Limb (tissue), 2 donors: ENCODE results near the gene DNASE1L3.
A peak's percentile ranks its signal among the peaks of the same experiment; 100 is the strongest.

Experiments used
- DNase-seq, 2 donors: peaks; one replicate each; pipeline ENCODE4 v3.0.0-alpha.2; 2016; ENCODE audit errors: extremely low spot score in 2 of 2

DNASE1L3 gene

DNA sequence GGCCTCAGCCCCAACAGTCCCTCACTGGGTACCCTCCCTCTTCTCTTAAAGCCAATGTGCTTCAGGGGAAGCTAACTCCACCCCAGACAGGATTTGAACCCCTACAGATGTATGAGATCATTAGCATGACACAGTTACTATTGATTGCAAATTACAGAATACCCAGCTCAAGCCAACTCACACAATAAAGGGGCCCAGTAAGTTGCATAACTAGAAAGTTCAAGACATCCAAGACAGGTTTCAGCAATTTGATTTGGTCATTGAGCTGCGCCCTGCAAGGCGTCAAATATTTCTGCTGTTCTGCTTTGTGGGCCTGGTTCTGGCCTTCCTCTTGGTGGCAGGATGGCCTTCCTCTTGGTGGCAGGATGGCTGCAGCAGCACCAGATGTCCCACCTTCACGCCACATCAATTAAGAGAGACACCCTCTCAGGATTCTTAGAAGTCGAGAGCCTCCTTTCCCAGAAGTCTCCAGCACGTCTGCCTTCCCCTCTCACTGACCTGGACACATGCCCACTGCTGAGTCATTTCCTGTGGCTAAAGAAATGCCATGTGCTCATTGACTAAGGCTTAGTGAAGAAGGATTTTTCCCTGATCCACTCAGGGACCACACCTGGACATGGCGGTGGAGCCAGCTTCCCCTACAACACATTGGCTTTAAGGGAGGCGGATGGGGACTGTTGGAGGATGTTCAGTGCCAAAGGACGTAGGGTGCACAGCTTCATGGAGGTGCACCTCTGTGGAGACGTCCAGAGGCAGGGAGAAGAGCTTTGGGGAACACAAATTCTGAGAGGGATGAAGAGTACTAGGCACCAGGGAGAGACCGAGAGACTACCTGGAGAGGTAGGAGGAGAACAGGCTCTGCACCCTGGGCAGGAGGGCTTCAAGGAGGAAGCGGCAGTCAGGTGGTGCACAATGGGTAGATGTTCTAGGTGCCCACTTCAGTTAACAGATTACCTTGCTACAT lies 49.1 kb downstream of the DNASE1L3 start:
- DNase-seq, result peak in 1 of 2 donors; percentile 51

DNA sequence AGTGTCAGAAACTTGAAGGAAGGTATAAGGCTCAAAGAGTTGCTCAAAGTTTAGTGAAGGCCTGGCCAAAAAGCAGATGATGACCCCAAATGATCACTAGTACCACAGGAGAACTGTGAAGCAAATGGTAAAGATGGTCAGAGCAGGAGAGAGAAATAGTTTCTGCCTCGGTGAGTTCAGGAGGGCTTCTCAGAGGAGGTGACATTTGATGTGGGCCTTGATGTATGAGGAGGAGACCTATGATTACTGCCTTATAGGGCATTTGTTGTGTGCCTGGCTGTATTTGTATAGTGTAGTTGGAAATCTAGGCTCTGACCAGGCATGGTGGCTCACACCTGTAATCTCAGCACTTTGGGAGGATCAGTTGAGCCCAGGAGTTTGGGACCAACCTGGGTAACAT lies 50.4 kb downstream of the DNASE1L3 start:
- no peak for DNase-seq

DNA sequence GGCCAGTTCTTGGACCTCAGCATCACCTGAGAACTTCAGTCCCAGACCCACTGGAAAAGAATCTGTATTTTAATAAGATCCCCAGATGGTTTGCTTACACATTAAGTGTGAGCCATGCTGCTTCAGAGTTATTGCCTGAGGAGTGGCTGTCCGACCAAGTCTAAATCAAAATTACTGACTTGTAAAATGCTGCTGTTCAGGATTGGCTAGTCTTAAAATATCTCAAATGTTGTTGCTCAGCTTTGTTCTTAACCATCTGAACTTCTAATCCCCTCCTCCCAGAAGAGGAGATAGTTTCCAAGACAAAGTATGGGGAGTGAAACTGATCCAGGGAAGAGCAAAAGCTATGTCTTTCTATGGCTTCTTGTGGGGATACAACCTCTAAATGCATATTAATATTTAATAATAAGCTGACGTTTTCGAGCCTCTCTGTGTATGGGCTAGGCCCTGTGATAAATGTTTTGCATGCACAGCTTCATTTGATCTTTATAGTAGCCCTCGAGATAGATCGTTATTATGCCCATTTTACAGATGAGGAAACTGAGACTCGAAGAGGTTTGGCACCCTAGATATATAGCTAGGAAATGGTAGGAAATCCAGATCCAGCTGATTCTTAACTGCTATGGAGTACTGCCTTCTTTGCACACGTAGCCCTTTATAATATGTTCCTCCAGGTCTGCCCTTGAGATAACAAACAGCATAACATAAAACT lies 52.2 kb downstream of the DNASE1L3 start:
- DNase-seq, result no peak

DNA sequence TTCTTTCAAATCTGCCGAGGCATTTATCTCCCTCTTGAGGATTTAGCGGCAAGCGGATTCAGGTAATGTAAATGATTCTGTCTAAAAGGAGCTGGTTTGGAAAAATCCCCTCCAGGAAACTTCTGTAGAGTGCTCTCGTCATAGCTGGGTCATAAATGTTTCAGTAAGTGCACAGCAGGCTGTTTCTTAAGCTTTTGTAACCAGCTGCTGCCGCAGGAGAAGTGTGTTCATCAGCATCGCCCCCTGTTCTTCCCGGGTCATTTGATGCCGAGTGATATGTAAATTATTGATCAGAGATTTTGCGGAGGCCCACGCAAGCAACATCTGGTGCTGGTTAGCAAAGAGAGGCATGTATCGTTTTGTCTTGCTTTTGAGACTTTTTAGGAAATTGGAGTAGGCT lies 53.1 kb downstream of the DNASE1L3 start:
- no peak for DNase-seq

DNA sequence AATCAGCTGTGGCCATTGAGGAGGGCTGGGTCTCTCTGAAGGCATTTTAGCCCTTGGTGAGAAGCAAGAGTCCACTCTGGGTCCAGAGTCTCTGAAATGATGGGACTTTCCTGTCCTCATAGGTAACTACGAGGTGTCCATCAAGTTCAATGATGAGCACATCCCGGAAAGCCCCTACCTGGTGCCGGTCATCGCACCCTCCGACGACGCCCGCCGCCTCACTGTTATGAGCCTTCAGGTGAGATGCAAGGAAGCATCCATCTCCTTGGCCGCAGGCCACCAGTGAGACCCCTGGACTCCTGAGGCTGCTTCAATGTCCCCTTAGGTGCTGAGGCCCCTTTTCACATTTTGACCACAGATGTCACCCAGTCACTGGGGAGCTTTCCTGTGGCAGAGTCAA lies 54.9 kb downstream of the DNASE1L3 start:
- DNase-seq, result no peak

DNA sequence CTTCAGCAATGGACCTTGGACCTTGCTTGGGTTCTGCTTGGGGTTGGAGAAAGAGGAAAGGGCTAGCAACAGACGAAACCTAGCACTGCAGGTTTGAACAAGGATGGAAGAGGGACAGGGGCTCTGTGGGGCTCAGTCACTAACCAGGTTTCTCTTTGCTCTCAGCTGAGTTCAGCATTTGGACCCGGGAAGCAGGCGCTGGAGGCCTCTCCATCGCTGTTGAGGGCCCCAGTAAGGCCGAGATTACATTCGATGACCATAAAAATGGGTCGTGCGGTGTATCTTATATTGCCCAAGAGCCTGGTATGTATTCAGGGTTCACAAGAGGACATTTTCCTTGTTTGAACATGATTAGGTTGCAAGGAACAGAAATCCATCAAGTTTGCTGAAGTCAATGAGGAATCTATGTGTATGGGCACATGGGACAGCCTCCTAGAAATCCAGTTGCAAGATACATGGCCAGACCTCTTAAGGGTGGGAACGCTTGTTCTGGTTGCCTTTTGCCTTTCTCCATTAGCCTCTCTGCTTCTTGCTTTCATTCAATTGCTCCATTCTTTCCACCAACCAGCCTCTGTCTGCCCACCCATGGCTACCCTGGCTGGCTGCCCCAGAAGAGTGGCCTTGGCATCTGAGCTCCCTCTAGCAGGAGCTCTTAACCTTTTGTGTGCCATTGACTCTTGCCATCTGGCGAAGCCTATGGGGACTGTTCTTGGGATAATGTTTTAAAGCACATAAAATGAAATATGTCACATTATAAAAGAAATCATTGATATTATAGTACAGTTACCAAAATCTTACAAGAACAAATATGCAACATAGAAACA lies 55.9 kb downstream of the DNASE1L3 start:
- no peak for DNase-seq

DNA sequence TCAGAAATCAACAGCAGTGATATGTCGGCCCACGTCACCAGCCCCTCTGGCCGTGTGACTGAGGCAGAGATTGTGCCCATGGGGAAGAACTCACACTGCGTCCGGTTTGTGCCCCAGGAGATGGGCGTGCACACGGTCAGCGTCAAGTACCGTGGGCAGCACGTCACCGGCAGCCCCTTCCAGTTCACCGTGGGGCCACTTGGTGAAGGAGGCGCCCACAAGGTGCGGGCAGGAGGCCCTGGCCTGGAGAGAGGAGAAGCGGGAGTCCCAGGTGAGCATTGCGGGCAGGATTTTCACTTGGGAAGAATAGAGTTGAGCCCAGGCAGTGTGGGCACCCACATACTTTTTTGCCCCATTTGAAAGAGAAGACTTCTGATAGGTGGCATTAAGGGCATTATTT lies 57.4 kb downstream of the DNASE1L3 start:
- DNase-seq, result no peak

DNA sequence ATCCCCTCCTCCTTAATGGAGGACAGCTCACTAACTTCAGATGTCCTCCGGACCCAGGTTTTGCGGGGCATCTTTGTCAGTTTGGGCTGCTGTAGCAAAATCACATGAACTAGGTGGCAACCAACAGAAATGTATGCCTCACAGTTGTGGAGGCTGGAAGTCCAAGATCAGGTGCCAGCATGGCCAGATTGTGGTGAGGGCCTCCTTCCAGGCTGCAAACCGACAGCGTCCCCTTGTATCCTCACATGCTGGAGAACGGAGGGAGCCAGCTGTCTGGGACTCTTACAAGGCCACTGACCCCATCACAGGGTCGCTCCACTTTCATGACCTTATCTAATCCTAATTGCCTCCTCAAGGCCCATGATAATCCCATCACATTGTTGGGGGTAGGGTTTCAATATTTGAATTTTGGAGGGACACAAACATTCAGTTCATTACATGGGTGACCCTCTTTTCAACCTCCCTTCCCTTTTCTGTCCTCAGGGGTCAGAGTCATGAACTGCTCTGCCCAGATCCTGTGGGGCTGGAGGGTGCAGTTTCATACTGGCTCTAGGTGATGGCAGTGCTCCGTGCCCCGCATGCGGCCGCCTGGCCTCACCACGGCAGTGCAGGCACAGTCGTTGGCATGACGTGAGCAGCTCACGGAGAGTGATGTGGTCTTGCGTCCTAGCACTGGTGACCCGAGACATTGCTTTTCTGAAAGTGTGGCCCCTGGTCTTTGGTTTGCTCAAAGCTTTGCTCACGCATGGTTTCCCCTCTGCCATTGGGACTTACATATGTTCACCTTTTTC lies 58.4 kb downstream of the DNASE1L3 start:
- no peak for DNase-seq

DNA sequence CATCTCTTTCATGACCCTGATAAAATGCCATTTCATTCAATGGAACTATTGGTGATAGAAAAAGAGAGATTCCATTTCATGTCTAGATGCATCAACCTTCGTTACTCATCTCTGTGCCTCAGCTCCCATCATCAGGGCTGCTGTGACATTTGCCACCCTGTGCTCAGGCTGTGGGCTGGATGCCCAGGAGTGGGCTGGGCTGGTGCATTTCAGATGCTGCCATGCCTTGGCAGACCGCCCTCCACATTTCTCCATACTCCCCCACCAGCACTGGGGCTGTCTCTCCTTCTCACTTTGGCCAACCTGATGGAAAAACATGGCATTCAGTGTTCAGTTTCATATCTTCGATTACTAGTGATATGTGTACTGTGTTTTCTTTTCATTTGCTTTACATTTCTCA lies 59.1 kb downstream of the DNASE1L3 start:
- DNase-seq, result no peak

DNA sequence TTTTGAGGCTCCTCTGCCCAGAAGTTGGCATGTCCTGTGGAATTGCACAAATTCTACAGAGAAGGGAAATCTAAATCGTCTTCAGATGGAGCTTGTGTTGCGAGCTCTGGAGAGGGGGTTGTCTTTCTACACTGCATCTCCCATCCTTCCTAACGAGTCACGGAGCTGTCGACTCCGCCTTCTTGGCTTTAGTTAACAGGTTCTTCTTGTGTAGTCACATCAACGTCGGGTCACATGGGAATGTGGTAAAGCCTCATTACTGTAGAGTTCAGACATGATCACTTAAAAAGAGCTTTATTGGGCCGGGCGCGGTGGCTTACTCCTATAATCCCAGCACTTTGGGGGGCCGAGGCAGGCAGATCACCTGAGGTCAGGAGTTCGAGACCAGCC lies 60.0 kb downstream of the DNASE1L3 start:
- DNase-seq, result no peak

DNA sequence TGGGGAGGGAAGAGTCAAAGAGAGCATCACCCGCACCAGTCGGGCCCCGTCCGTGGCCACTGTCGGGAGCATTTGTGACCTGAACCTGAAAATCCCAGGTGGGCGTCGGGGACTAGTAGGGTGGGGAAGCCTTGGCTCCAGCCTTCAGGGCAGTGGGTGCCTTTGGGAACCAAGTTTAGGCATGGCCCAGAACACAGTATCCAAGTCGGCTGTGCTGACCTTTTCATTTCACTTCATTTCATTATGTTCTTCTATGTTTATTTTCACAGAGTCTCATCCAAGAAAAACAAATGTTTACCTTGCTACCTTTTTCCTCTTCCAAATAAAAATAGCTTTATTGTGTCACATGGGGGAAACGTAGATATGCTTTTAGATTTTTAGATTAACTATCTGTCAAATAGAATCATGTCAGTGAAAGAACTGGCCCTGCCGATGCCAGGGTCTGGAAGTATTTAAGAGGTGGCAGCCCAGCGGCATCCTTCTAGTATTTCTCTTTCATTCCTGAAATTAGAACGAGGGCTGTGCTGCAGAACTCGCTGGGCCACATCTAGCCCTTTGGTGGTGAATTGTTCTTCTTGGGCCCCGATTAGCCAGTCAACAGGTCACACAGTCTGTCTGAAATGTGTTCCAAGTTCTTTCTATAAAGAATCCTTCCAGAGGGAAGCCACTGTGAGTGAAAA lies 60.5 kb downstream of the DNASE1L3 start:
- DNase-seq, result no peak

DNA sequence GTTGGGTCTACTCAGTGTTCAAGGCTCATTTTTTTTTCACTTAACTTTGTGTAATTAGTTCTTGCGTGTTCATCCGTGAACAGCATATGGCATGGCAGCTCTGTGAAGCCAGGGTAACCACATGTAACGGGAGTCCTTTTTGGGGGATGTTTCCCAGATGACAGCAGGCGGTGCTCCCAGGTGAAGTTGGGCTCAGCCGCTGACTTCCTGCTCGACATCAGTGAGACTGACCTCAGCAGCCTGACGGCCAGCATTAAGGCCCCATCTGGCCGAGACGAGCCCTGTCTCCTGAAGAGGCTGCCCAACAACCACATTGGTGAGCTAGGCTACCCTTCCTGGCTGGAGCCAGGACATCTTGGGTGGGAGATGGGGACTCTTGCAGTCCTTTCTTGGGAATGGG lies 62.7 kb downstream of the DNASE1L3 start:
- DNase-seq, result no peak

DNA sequence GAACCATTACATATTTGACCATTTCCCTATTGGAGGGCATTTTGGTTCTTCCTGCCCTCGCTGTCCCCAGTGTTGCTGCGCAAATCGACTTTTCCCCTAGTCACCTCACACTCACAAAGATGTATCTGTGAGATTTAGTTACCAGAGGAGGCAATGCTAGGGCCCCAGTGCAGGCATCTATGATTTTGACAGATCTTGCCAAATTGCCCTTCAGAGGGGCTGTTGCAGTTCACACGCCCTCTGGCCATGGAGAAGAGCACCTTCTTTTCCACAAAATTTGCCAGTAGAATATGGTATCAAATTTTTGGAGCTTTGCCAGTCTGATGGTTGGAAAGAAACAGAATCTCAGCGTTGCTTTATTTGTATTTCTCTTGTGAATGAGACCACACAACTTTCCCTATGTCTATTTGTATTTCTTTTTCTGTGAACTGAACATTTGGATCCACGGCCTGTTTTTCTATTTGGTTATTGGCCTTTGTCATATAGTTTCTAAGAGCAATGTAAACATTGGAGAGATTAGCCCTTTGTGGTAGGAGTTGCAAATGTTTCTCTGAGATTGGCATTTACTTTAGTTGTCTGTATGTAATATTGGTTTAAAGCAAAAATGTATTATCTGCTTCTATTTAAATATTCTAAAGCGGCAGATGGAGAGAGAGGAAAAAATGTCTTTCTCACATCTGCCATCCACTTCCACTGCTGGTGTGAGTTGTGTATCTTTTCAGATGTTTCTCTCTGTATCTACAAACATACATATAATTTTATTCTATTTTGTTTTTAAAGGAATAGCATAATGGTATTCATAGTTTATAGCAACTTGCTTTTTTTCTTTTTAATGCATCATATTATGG lies 66.1 kb downstream of the DNASE1L3 start:
- DNase-seq, result no peak

DNA sequence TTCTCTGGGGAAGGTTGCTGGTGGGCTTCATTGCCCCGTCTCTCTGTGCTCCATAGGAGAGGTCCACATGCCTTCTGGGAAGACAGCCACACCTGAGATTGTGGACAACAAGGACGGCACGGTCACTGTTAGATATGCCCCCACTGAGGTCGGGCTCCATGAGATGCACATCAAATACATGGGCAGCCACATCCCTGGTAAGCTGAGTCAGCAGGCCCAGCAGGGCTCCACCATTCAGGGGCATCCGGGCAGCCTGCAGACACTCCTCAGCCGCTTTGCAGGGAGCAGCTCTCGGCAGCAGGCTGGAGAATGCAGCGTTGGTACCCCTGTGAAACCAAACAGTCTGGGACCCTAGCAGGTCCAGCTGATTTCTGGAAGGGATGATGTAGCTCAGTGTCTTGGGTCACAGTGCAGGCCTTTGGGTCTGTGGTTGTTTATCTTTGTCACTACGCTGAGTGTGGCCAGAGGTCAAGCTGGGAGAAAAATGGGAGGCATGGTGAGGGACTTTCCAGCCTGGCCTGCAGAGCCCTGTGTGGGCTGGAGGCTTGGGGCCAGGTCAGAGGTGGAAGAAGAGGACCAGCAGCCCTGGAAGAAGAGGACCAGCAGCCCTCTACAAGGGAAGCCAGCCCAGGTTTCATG lies 67.2 kb downstream of the DNASE1L3 start:
- no peak for DNase-seq
